Panc1 (cell line): ENCODE measurements around the gene NPTX1.

Experiments
- CTCF ChIP-seq: fragments of 450-650 bp; IDR thresholded peaks from 2 replicates; pipeline ENCODE4 v1.5.1; 2017; ENCODE audit warnings: mild to moderate bottlenecking
- POLR2AphosphoS5 ChIP-seq: IDR thresholded peaks from 2 replicates; pipeline ENCODE4 v1.6.1; 2012; ENCODE audit warnings: mild to moderate bottlenecking, low read depth, low read length, moderate library complexity
- REST ChIP-seq, 2 experiments: IDR thresholded peaks; 2 replicates each; pipeline ENCODE4 v1.6.1; 2011 to 2012; ENCODE audit warnings: low read depth in 2 of 2, control low read depth in 1 of 2, low read length in 1 of 2, mild to moderate bottlenecking in 1 of 2, moderate library complexity in 1 of 2; ENCODE audit not compliant: insufficient read depth in 1 of 2
- SIN3A ChIP-seq: IDR thresholded peaks from 2 replicates; pipeline ENCODE4 v1.6.1; 2012; ENCODE audit warnings: low read depth, mild to moderate bottlenecking, low read length, moderate library complexity, borderline replicate concordance; ENCODE audit not compliant: insufficient read depth

- no peak for TF ChIP-seq CTCF
- no peak for TF ChIP-seq SIN3A
- no peak for TF ChIP-seq REST (IDR thresholded peaks at IDR 0.05; ENCODE audit: insufficient read depth in 1 of 2, low read depth in 2 of 2, low read length in 1 of 2)
- no peak for TF ChIP-seq POLR2AphosphoS5
Observed at GRCh38 chr17:80475910-80476876, at the start of gene NPTX1.
